ENCODE results near the gene LY6G6C. TPM values are rescaled to one million over a fixed set of nuclear protein-coding genes. Genes with fewer than 3 reads are reported as not detected.

Gene LY6G6C
- total and polyA plus RNA-seq, 2 experiments from 2014 or later, result not detected

DNA sequence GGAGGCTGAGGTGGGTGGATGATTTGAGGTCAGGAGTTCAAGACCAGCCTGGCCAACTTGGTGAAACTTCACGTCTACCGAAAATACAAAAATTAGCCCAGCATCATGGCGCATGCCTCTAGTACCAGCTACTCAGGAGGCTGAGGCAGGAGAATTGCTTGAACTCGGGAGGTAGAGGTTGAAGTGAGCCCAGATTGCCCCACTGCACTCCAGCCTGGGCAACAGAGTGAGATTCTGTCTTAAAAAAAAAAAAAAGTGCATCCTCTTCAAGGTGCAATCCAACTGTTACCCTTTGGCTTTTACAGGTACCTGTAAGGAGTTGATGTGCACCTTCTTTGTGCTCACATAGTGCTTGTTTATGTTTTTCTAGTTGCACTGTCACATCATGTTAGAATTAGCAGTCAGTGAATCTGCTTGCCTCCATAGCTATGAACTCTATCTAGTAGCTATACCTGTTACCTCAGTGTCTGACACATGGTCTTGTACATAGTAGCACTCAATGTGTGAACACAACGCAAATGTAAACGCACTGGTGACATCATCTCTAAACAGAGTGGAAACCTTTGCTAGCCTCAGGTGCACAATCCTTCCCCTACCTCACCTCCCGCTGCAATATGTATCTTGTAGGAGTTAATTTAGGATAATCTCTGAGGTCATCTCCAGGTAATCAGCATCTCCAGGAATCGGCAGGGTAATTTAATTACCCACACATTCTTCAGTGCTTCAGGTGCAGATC, 27.9 kb upstream of the LY6G6C start:
- ATAC-seq, result no peak
- Mint-ChIP-seq H3K9me3 (no peaks in the 10 kb centered on the region), H3K4me1 (peaks cover 6% of the 10 kb centered on the region), H3K36me3 (ENCODE audit: low read depth) (peaks cover 13% of the 10 kb centered on the region), H3K4me3 (no peak overlapping the region), H3K27ac (no peak overlapping the region), H3K27me3 (ENCODE audit: insufficient read depth, low read depth, poor library complexity) (peaks cover 8% of the 10 kb centered on the region)
- DNase-seq (ENCODE audit: low spot score), result no peak
- Histone ChIP-seq H2AFZ (no peak overlapping the region), H3K27ac (ENCODE audit: low read depth) (no peak overlapping the region), H3K27me3 (ENCODE audit: insufficient read depth) (no peaks in the 10 kb centered on the region), H3K4me1 (ENCODE audit: insufficient read depth) (no peaks in the 10 kb centered on the region), H4K20me1 (replicated peaks; ENCODE audit: insufficient read depth) (no peaks in the 10 kb centered on the region; the same call in 1 of the 2 replicates), H3K9me2 (ENCODE audit: insufficient read depth) (no peaks in the 10 kb centered on the region), H3K4me2 (no peak overlapping the region), H3K79me2 (replicated peaks; ENCODE audit: insufficient read depth) (no peaks in the 10 kb centered on the region), H3K36me3 (ENCODE audit: insufficient read depth) (no peaks in the 10 kb centered on the region), H3F3A (replicated peaks; ENCODE audit: low read depth) (0 out of 2 replicates have a peak, but pooled peaks cover 4% of the 10 kb centered on the region), H3K4me3 (no peak overlapping the region)
- TF ChIP-seq STAT1 (IDR thresholded peaks at IDR 0.05; ENCODE audit: unreplicated experiment) (no peak), POLR2AphosphoS5 (IDR thresholded peaks at IDR 0.05; ENCODE audit: low read depth) (no peak), ZNF114 (CRISPR knock-in tag; IDR thresholded peaks at IDR 0.05) (no peak), ETS1 (IDR thresholded peaks at IDR 0.05) (no peak), EZH2phosphoT487 (IDR thresholded peaks at IDR 0.05; ENCODE audit: unreplicated experiment) (no peak), EZH2 (IDR thresholded peaks at IDR 0.05; ENCODE audit: low read depth, unreplicated experiment) (no peak), ZNF331 (CRISPR knock-in tag; IDR thresholded peaks at IDR 0.05; ENCODE audit: low read depth) (no peak), JUNB (IDR thresholded peaks at IDR 0.05; ENCODE audit: unreplicated experiment) (no peak), NANOG (IDR thresholded peaks at IDR 0.05; ENCODE audit: borderline replicate concordance) (no peak), CREB1 (CRISPR knock-in tag; IDR thresholded peaks at IDR 0.05; ENCODE audit: low read depth) (no peak)
- TF ChIP-seq, protein P1, sequence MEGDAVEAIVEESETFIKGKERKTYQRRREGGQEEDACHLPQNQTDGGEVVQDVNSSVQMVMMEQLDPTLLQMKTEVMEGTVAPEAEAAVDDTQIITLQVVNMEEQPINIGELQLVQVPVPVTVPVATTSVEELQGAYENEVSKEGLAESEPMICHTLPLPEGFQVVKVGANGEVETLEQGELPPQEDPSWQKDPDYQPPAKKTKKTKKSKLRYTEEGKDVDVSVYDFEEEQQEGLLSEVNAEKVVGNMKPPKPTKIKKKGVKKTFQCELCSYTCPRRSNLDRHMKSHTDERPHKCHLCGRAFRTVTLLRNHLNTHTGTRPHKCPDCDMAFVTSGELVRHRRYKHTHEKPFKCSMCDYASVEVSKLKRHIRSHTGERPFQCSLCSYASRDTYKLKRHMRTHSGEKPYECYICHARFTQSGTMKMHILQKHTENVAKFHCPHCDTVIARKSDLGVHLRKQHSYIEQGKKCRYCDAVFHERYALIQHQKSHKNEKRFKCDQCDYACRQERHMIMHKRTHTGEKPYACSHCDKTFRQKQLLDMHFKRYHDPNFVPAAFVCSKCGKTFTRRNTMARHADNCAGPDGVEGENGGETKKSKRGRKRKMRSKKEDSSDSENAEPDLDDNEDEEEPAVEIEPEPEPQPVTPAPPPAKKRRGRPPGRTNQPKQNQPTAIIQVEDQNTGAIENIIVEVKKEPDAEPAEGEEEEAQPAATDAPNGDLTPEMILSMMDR (conservative IDR thresholded peaks at IDR 0.05; ENCODE audit: low read depth in 2 of 2), result no peak
- TF ChIP-seq, protein P2, sequence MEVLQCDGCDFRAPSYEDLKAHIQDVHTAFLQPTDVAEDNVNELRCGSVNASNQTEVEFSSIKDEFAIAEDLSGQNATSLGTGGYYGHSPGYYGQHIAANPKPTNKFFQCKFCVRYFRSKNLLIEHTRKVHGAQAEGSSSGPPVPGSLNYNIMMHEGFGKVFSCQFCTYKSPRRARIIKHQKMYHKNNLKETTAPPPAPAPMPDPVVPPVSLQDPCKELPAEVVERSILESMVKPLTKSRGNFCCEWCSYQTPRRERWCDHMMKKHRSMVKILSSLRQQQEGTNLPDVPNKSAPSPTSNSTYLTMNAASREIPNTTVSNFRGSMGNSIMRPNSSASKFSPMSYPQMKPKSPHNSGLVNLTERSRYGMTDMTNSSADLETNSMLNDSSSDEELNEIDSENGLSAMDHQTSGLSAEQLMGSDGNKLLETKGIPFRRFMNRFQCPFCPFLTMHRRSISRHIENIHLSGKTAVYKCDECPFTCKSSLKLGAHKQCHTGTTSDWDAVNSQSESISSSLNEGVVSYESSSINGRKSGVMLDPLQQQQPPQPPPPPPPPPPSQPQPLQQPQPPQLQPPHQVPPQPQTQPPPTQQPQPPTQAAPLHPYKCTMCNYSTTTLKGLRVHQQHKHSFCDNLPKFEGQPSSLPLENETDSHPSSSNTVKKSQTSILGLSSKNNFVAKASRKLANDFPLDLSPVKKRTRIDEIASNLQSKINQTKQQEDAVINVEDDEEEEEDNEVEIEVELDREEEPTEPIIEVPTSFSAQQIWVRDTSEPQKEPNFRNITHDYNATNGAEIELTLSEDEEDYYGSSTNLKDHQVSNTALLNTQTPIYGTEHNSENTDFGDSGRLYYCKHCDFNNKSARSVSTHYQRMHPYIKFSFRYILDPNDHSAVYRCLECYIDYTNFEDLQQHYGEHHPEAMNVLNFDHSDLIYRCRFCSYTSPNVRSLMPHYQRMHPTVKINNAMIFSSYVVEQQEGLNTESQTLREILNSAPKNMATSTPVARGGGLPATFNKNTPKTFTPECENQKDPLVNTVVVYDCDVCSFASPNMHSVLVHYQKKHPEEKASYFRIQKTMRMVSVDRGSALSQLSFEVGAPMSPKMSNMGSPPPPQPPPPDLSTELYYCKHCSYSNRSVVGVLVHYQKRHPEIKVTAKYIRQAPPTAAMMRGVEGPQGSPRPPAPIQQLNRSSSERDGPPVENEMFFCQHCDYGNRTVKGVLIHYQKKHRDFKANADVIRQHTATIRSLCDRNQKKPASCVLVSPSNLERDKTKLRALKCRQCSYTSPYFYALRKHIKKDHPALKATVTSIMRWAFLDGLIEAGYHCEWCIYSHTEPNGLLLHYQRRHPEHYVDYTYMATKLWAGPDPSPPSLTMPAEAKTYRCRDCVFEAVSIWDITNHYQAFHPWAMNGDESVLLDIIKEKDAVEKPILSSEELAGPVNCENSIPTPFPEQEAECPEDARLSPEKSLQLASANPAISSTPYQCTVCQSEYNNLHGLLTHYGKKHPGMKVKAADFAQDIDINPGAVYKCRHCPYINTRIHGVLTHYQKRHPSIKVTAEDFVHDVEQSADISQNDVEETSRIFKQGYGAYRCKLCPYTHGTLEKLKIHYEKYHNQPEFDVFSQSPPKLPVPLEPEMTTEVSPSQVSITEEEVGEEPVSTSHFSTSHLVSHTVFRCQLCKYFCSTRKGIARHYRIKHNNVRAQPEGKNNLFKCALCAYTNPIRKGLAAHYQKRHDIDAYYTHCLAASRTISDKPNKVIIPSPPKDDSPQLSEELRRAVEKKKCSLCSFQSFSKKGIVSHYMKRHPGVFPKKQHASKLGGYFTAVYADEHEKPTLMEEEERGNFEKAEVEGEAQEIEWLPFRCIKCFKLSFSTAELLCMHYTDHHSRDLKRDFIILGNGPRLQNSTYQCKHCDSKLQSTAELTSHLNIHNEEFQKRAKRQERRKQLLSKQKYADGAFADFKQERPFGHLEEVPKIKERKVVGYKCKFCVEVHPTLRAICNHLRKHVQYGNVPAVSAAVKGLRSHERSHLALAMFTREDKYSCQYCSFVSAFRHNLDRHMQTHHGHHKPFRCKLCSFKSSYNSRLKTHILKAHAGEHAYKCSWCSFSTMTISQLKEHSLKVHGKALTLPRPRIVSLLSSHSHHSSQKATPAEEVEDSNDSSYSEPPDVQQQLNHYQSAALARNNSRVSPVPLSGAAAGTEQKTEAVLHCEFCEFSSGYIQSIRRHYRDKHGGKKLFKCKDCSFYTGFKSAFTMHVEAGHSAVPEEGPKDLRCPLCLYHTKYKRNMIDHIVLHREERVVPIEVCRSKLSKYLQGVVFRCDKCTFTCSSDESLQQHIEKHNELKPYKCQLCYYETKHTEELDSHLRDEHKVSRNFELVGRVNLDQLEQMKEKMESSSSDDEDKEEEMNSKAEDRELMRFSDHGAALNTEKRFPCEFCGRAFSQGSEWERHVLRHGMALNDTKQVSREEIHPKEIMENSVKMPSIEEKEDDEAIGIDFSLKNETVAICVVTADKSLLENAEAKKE (CRISPR knock-in tag; IDR thresholded peaks at IDR 0.05), result no peak
- TF ChIP-seq, protein P3, sequence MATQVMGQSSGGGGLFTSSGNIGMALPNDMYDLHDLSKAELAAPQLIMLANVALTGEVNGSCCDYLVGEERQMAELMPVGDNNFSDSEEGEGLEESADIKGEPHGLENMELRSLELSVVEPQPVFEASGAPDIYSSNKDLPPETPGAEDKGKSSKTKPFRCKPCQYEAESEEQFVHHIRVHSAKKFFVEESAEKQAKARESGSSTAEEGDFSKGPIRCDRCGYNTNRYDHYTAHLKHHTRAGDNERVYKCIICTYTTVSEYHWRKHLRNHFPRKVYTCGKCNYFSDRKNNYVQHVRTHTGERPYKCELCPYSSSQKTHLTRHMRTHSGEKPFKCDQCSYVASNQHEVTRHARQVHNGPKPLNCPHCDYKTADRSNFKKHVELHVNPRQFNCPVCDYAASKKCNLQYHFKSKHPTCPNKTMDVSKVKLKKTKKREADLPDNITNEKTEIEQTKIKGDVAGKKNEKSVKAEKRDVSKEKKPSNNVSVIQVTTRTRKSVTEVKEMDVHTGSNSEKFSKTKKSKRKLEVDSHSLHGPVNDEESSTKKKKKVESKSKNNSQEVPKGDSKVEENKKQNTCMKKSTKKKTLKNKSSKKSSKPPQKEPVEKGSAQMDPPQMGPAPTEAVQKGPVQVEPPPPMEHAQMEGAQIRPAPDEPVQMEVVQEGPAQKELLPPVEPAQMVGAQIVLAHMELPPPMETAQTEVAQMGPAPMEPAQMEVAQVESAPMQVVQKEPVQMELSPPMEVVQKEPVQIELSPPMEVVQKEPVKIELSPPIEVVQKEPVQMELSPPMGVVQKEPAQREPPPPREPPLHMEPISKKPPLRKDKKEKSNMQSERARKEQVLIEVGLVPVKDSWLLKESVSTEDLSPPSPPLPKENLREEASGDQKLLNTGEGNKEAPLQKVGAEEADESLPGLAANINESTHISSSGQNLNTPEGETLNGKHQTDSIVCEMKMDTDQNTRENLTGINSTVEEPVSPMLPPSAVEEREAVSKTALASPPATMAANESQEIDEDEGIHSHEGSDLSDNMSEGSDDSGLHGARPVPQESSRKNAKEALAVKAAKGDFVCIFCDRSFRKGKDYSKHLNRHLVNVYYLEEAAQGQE (IDR thresholded peaks at IDR 0.05; ENCODE audit: unreplicated experiment), result no peak
